Measurements from ENCODE around the gene PHKB. TPM values are rescaled to one million over a fixed set of nuclear protein-coding genes. Genes with fewer than 3 reads are reported as not detected.

Gene PHKB
- polyA plus RNA-seq, 2 donors, result 19.5 to 21.2 TPM

GRCh38 chr16:47499700-47500264, 38.7 kb downstream of the PHKB start:
- H3K9me3 ChIP-seq (ENCODE audit: control insufficient read depth in 2 of 2, insufficient read depth in 1 of 2, low read depth in 1 of 2, low read length in 1 of 2), result no peaks in the 10 kb centered on the region
- peaks cover 12 to 15% of the 10 kb centered on the region in 2 donors for H3K36me3 ChIP-seq (ENCODE audit: control insufficient read depth in 2 of 2, insufficient read depth in 2 of 2, low read length in 1 of 2)
- 95 to 96% methylated on average over 9 of the region's 9 CpGs for WGBS, 2 donors
- no peaks in the 10 kb centered on the region for H3K27me3 ChIP-seq (ENCODE audit: control insufficient read depth in 1 of 2, insufficient read depth in 2 of 2, low read length in 2 of 2)
- H3K27ac ChIP-seq (ENCODE audit: low read depth in 2 of 2, low read length in 1 of 2), result no peak overlapping the region
- H3K4me1 ChIP-seq (ENCODE audit: control insufficient read depth in 2 of 2, insufficient read depth in 2 of 2, low read length in 1 of 2), result no peaks in the 10 kb centered on the region
- no peak overlapping the region for H3K4me3 ChIP-seq (ENCODE audit: low read depth in 1 of 2, low read length in 2 of 2)

- Histone ChIP-seq H3K36me3 (ENCODE audit: control insufficient read depth in 2 of 2, insufficient read depth in 2 of 2, low read length in 1 of 2) (peaks cover 12 to 15% of the 10 kb centered on the region in 2 donors), H3K4me1 (ENCODE audit: control insufficient read depth in 2 of 2, insufficient read depth in 2 of 2, low read length in 1 of 2) (no peaks in the 10 kb centered on the region), H3K4me3 (ENCODE audit: low read depth in 1 of 2, low read length in 2 of 2) (no peak overlapping the region), H3K27ac (ENCODE audit: low read depth in 2 of 2, low read length in 1 of 2) (no peak overlapping the region), H3K9me3 (ENCODE audit: control insufficient read depth in 2 of 2, insufficient read depth in 1 of 2, low read depth in 1 of 2, low read length in 1 of 2) (no peaks in the 10 kb centered on the region), H3K27me3 (ENCODE audit: control insufficient read depth in 1 of 2, insufficient read depth in 2 of 2, low read length in 2 of 2) (no peaks in the 10 kb centered on the region)
- WGBS, 2 donors, result 86 to 89% methylated on average over 1 of the region's 1 CpG
Measured at GRCh38 chr16:47503936-47504335, 42.8 kb downstream of the PHKB start.

- Histone ChIP-seq H3K4me1 (ENCODE audit: control insufficient read depth in 2 of 2, insufficient read depth in 2 of 2, low read length in 1 of 2) (no peaks in the 10 kb centered on the region), H3K27me3 (ENCODE audit: control insufficient read depth in 1 of 2, insufficient read depth in 2 of 2, low read length in 2 of 2) (no peaks in the 10 kb centered on the region), H3K27ac (ENCODE audit: low read depth in 2 of 2, low read length in 1 of 2) (no peak overlapping the region), H3K9me3 (ENCODE audit: control insufficient read depth in 2 of 2, insufficient read depth in 1 of 2, low read depth in 1 of 2, low read length in 1 of 2) (no peaks in the 10 kb centered on the region), H3K4me3 (ENCODE audit: low read depth in 1 of 2, low read length in 2 of 2) (no peak overlapping the region), H3K36me3 (ENCODE audit: control insufficient read depth in 2 of 2, insufficient read depth in 2 of 2, low read length in 1 of 2) (peaks cover 12 to 15% of the 10 kb centered on the region in 2 donors)
- WGBS, 2 donors, result 77 to 79% methylated on average over 7 of the region's 7 CpGs
Measured at GRCh38 chr16:47504599-47504998, 43.5 kb downstream of the PHKB start.

GRCh38 chr16:47506800-47507199, 45.7 kb downstream of the PHKB start:
- H3K27me3 ChIP-seq (ENCODE audit: control insufficient read depth in 1 of 2, insufficient read depth in 2 of 2, low read length in 2 of 2), result no peaks in the 10 kb centered on the region
- H3K36me3 ChIP-seq (ENCODE audit: control insufficient read depth in 2 of 2, insufficient read depth in 2 of 2, low read length in 1 of 2), result peaks cover 12% of the 10 kb centered on the region in 2 donors
- H3K9me3 ChIP-seq (ENCODE audit: control insufficient read depth in 2 of 2, insufficient read depth in 1 of 2, low read depth in 1 of 2, low read length in 1 of 2), result no peaks in the 10 kb centered on the region
- H3K27ac ChIP-seq (ENCODE audit: low read depth in 2 of 2, low read length in 1 of 2), result no peak overlapping the region
- no peak overlapping the region for H3K4me3 ChIP-seq (ENCODE audit: low read depth in 1 of 2, low read length in 2 of 2)
- 52 to 69% methylated on average over 2 of the region's 2 CpGs for WGBS, 2 donors
- H3K4me1 ChIP-seq (ENCODE audit: control insufficient read depth in 2 of 2, insufficient read depth in 2 of 2, low read length in 1 of 2), result no peaks in the 10 kb centered on the region

GRCh38 chr16:47507701-47508100, 46.6 kb downstream of the PHKB start:
- Histone ChIP-seq H3K9me3 (ENCODE audit: control insufficient read depth in 2 of 2, insufficient read depth in 1 of 2, low read depth in 1 of 2, low read length in 1 of 2) (no peaks in the 10 kb centered on the region), H3K27me3 (ENCODE audit: control insufficient read depth in 1 of 2, insufficient read depth in 2 of 2, low read length in 2 of 2) (no peaks in the 10 kb centered on the region), H3K27ac (ENCODE audit: low read depth in 2 of 2, low read length in 1 of 2) (no peak overlapping the region), H3K4me1 (ENCODE audit: control insufficient read depth in 2 of 2, insufficient read depth in 2 of 2, low read length in 1 of 2) (no peaks in the 10 kb centered on the region), H3K36me3 (ENCODE audit: control insufficient read depth in 2 of 2, insufficient read depth in 2 of 2, low read length in 1 of 2) (peaks cover 13 to 14% of the 10 kb centered on the region in 2 donors), H3K4me3 (ENCODE audit: low read depth in 1 of 2, low read length in 2 of 2) (no peak overlapping the region)
- WGBS, 2 donors, result 63 to 90% methylated on average over 1 of the region's 1 CpG

- no peaks in the 10 kb centered on the region for H3K4me1 ChIP-seq (ENCODE audit: control insufficient read depth in 2 of 2, insufficient read depth in 2 of 2, low read length in 1 of 2)
- H3K36me3 ChIP-seq (ENCODE audit: control insufficient read depth in 2 of 2, insufficient read depth in 2 of 2, low read length in 1 of 2), result peaks cover 8 to 16% of the 10 kb centered on the region in 2 donors
- H3K9me3 ChIP-seq (ENCODE audit: control insufficient read depth in 2 of 2, insufficient read depth in 1 of 2, low read depth in 1 of 2, low read length in 1 of 2), result no peaks in the 10 kb centered on the region
- WGBS, 2 donors, result 98% methylated on average over 4 of the region's 4 CpGs
- H3K27ac ChIP-seq (ENCODE audit: low read depth in 2 of 2, low read length in 1 of 2), result no peak overlapping the region
- H3K27me3 ChIP-seq (ENCODE audit: control insufficient read depth in 1 of 2, insufficient read depth in 2 of 2, low read length in 2 of 2), result no peaks in the 10 kb centered on the region
- H3K4me3 ChIP-seq (ENCODE audit: low read depth in 1 of 2, low read length in 2 of 2), result no peak overlapping the region
Measured at GRCh38 chr16:47511882-47512281, 50.8 kb downstream of the PHKB start.

- Histone ChIP-seq H3K27ac (ENCODE audit: low read depth in 2 of 2, low read length in 1 of 2) (no peak overlapping the region), H3K9me3 (ENCODE audit: control insufficient read depth in 2 of 2, insufficient read depth in 1 of 2, low read depth in 1 of 2, low read length in 1 of 2) (no peaks in the 10 kb centered on the region), H3K27me3 (ENCODE audit: control insufficient read depth in 1 of 2, insufficient read depth in 2 of 2, low read length in 2 of 2) (no peaks in the 10 kb centered on the region), H3K4me3 (ENCODE audit: low read depth in 1 of 2, low read length in 2 of 2) (no peak overlapping the region), H3K4me1 (ENCODE audit: control insufficient read depth in 2 of 2, insufficient read depth in 2 of 2, low read length in 1 of 2) (no peaks in the 10 kb centered on the region), H3K36me3 (ENCODE audit: control insufficient read depth in 2 of 2, insufficient read depth in 2 of 2, low read length in 1 of 2) (peaks cover under 1 to 8% of the 10 kb centered on the region in 2 donors)
Measured at GRCh38 chr16:47519037-47519436, 57.9 kb downstream of the PHKB start.

GRCh38 chr16:47519546-47519945, 58.4 kb downstream of the PHKB start:
- WGBS, 2 donors, result 70 to 75% methylated on average over 3 of the region's 3 CpGs
- H3K4me3 ChIP-seq (ENCODE audit: low read depth in 1 of 2, low read length in 2 of 2), result no peak overlapping the region
- no peaks in the 10 kb centered on the region for H3K27me3 ChIP-seq (ENCODE audit: control insufficient read depth in 1 of 2, insufficient read depth in 2 of 2, low read length in 2 of 2)
- H3K36me3 ChIP-seq (ENCODE audit: control insufficient read depth in 2 of 2, insufficient read depth in 2 of 2, low read length in 1 of 2), result peaks cover 0 to 3% of the 10 kb centered on the region in 2 donors
- no peak overlapping the region for H3K27ac ChIP-seq (ENCODE audit: low read depth in 2 of 2, low read length in 1 of 2)
- no peaks in the 10 kb centered on the region for H3K4me1 ChIP-seq (ENCODE audit: control insufficient read depth in 2 of 2, insufficient read depth in 2 of 2, low read length in 1 of 2)
- H3K9me3 ChIP-seq (ENCODE audit: control insufficient read depth in 2 of 2, insufficient read depth in 1 of 2, low read depth in 1 of 2, low read length in 1 of 2), result no peaks in the 10 kb centered on the region

- Histone ChIP-seq H3K4me1 (ENCODE audit: control insufficient read depth in 2 of 2, insufficient read depth in 2 of 2, low read length in 1 of 2) (no peaks in the 10 kb centered on the region), H3K9me3 (ENCODE audit: control insufficient read depth in 2 of 2, insufficient read depth in 1 of 2, low read depth in 1 of 2, low read length in 1 of 2) (no peaks in the 10 kb centered on the region), H3K4me3 (ENCODE audit: low read depth in 1 of 2, low read length in 2 of 2) (no peak overlapping the region), H3K27ac (ENCODE audit: low read depth in 2 of 2, low read length in 1 of 2) (no peak overlapping the region), H3K36me3 (ENCODE audit: control insufficient read depth in 2 of 2, insufficient read depth in 2 of 2, low read length in 1 of 2) (peaks cover 0 to 2% of the 10 kb centered on the region in 2 donors), H3K27me3 (ENCODE audit: control insufficient read depth in 1 of 2, insufficient read depth in 2 of 2, low read length in 2 of 2) (no peaks in the 10 kb centered on the region)
- WGBS, 2 donors, result 64% methylated on average over 2 of the region's 2 CpGs
Measured at GRCh38 chr16:47519996-47520679, 59.0 kb downstream of the PHKB start.
